ENCODE data around the gene NLGN4X. TPM values are rescaled to one million over a fixed set of nuclear protein-coding genes. Genes with fewer than 3 reads are reported as not detected.

The NLGN4X gene
- polyA plus RNA-seq, 1 donor from 2014 or later = 18.0 TPM

GRCh38 chrX:6132970-6133369, 95.7 kb downstream of the NLGN4X start:
- TF ChIP-seq MXI1 (conservative IDR thresholded peaks at IDR 0.05; ENCODE audit: poor library complexity, severe bottlenecking) = no peak
- TF ChIP-seq, protein P1, sequence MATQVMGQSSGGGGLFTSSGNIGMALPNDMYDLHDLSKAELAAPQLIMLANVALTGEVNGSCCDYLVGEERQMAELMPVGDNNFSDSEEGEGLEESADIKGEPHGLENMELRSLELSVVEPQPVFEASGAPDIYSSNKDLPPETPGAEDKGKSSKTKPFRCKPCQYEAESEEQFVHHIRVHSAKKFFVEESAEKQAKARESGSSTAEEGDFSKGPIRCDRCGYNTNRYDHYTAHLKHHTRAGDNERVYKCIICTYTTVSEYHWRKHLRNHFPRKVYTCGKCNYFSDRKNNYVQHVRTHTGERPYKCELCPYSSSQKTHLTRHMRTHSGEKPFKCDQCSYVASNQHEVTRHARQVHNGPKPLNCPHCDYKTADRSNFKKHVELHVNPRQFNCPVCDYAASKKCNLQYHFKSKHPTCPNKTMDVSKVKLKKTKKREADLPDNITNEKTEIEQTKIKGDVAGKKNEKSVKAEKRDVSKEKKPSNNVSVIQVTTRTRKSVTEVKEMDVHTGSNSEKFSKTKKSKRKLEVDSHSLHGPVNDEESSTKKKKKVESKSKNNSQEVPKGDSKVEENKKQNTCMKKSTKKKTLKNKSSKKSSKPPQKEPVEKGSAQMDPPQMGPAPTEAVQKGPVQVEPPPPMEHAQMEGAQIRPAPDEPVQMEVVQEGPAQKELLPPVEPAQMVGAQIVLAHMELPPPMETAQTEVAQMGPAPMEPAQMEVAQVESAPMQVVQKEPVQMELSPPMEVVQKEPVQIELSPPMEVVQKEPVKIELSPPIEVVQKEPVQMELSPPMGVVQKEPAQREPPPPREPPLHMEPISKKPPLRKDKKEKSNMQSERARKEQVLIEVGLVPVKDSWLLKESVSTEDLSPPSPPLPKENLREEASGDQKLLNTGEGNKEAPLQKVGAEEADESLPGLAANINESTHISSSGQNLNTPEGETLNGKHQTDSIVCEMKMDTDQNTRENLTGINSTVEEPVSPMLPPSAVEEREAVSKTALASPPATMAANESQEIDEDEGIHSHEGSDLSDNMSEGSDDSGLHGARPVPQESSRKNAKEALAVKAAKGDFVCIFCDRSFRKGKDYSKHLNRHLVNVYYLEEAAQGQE (IDR thresholded peaks at IDR 0.05; ENCODE audit: borderline replicate concordance) = no peak
- Histone ChIP-seq H2AFZ (ENCODE audit: low read depth, low read length) (no peak overlapping the region), H3K27ac (ENCODE audit: low read length) (no peak overlapping the region)

GRCh38 chrX:6131287-6131686, 97.4 kb downstream of the NLGN4X start:
- H3F3A ChIP-seq (ENCODE audit: insufficient read depth, low read length, poor library complexity, severe bottlenecking) = no peaks in the 10 kb centered on the region
- no peaks in the 10 kb centered on the region for H3K36me3 ChIP-seq (ENCODE audit: insufficient read depth, low read length)
- H3K4me2 ChIP-seq (ENCODE audit: low read length) = no peak overlapping the region
- H3K9me2 ChIP-seq (ENCODE audit: insufficient read depth, low read length) = no peaks in the 10 kb centered on the region
- no peaks in the 10 kb centered on the region for H3K27me3 ChIP-seq (ENCODE audit: insufficient read depth, low read depth, low read length)
- TF ChIP-seq SMC3 (conservative IDR thresholded peaks at IDR 0.05; ENCODE audit: poor library complexity) = no peak
- TF ChIP-seq, protein P2, sequence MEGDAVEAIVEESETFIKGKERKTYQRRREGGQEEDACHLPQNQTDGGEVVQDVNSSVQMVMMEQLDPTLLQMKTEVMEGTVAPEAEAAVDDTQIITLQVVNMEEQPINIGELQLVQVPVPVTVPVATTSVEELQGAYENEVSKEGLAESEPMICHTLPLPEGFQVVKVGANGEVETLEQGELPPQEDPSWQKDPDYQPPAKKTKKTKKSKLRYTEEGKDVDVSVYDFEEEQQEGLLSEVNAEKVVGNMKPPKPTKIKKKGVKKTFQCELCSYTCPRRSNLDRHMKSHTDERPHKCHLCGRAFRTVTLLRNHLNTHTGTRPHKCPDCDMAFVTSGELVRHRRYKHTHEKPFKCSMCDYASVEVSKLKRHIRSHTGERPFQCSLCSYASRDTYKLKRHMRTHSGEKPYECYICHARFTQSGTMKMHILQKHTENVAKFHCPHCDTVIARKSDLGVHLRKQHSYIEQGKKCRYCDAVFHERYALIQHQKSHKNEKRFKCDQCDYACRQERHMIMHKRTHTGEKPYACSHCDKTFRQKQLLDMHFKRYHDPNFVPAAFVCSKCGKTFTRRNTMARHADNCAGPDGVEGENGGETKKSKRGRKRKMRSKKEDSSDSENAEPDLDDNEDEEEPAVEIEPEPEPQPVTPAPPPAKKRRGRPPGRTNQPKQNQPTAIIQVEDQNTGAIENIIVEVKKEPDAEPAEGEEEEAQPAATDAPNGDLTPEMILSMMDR (IDR thresholded peaks at IDR 0.05; ENCODE audit: poor library complexity, severe bottlenecking) = no peak
- TF ChIP-seq, protein P1 (IDR thresholded peaks at IDR 0.05; ENCODE audit: borderline replicate concordance) = no peak
- TF ChIP-seq RAD21 (conservative IDR thresholded peaks at IDR 0.05) = no peak
- no peak for TF ChIP-seq POLR2AphosphoS5 (IDR thresholded peaks at IDR 0.05)
- TF ChIP-seq MXI1 (conservative IDR thresholded peaks at IDR 0.05; ENCODE audit: poor library complexity, severe bottlenecking) = no peak
- no peak for TF ChIP-seq EP300 (conservative IDR thresholded peaks at IDR 0.05; ENCODE audit: poor library complexity, severe bottlenecking)
- no peak for TF ChIP-seq EZH2 (IDR thresholded peaks at IDR 0.05; ENCODE audit: borderline replicate concordance, insufficient read depth, low read length, poor library complexity, severe bottlenecking)
- no peak for TF ChIP-seq TAF1 (IDR thresholded peaks at IDR 0.05; ENCODE audit: low read depth)
- H3K79me2 ChIP-seq (replicated peaks; ENCODE audit: insufficient read depth, low read length) = no peaks in the 10 kb centered on the region
- no peaks in the 10 kb centered on the region for H3K9me3 ChIP-seq (ENCODE audit: low read length)
- no peak overlapping the region for H3K9ac ChIP-seq (ENCODE audit: low read length)
- H4K20me1 ChIP-seq (ENCODE audit: insufficient read depth) = no peaks in the 10 kb centered on the region
- no peak overlapping the region for H3K4me3 ChIP-seq (ENCODE audit: low read length)
- no peak overlapping the region for H3K27ac ChIP-seq (ENCODE audit: low read length)
- no peak overlapping the region for H2AFZ ChIP-seq (ENCODE audit: low read depth, low read length)

More at GRCh38 chrX:6132970-6133369, 95.7 kb downstream of the NLGN4X start:
- no peaks in the 10 kb centered on the region for H3K27me3 ChIP-seq (ENCODE audit: insufficient read depth, low read depth, low read length)
- H3K79me2 ChIP-seq (replicated peaks; ENCODE audit: insufficient read depth, low read length) = no peaks in the 10 kb centered on the region
- H4K20me1 ChIP-seq (ENCODE audit: insufficient read depth) = no peaks in the 10 kb centered on the region
- no peaks in the 10 kb centered on the region for H3K9me3 ChIP-seq (ENCODE audit: low read length)
- H3K4me2 ChIP-seq (ENCODE audit: low read length) = no peak overlapping the region
- H3K9me2 ChIP-seq (ENCODE audit: insufficient read depth, low read length) = no peaks in the 10 kb centered on the region
- H3K36me3 ChIP-seq (ENCODE audit: insufficient read depth, low read length) = no peaks in the 10 kb centered on the region
- no peaks in the 10 kb centered on the region for H3F3A ChIP-seq (ENCODE audit: insufficient read depth, low read length, poor library complexity, severe bottlenecking)
- no peak overlapping the region for H3K9ac ChIP-seq (ENCODE audit: low read length)
- no peak overlapping the region for H3K4me3 ChIP-seq (ENCODE audit: low read length)
